Fibroblast of lung (primary cell): ENCODE measurements around the gene APCDD1L. TPM values are rescaled to one million over a fixed set of nuclear protein-coding genes. Genes with fewer than 3 reads are reported as not detected.

Experiments
- DNase-seq, 2 donors: peaks; one replicate each; pipeline versions ENCODE4 v3.0.0 to v3.0.0-alpha.2; 2010; ENCODE audit warnings: low read depth in 2 of 2
- H2AFZ ChIP-seq: 2 replicates; pipeline ENCODE4 v1.5.1; 2012; ENCODE audit warnings: low read length, control low read depth, inconsistent platforms
- H3K27ac ChIP-seq: 2 replicates; pipeline ENCODE4 v1.5.1; 2011; ENCODE audit warnings: low read length, control low read depth; ENCODE audit not compliant: insufficient read depth
- H3K27me3 ChIP-seq: 2 replicates; pipeline ENCODE4 v1.5.1; 2011; ENCODE audit warnings: mild to moderate bottlenecking, low read length; ENCODE audit not compliant: control insufficient read depth, insufficient read depth
- H3K36me3 ChIP-seq: 2 replicates; pipeline ENCODE4 v1.5.1; 2011; ENCODE audit warnings: low read length; ENCODE audit not compliant: control insufficient read depth, insufficient read depth
- H3K4me1 ChIP-seq: 2 replicates; pipeline ENCODE4 v1.5.1; 2011; ENCODE audit warnings: low read length; ENCODE audit not compliant: control insufficient read depth, insufficient read depth; ENCODE audit errors: extremely low read depth
- H3K4me2 ChIP-seq: 2 replicates; pipeline ENCODE4 v1.5.1; 2011; ENCODE audit warnings: low read length, control low read depth; ENCODE audit not compliant: insufficient read depth; ENCODE audit errors: extremely low read depth
- H3K4me3 ChIP-seq, 4 experiments: fragments of 200-600 bp in 1 of 4; sonication (generic) in 1 of 4; replicated peaks in 1 of 4; 2 replicates each; pipeline ENCODE4 v1.5.1; 2011 to 2016; ENCODE audit warnings: low read length in 4 of 4, low read depth in 3 of 4, mild to moderate bottlenecking in 3 of 4, control low read depth in 2 of 4, inconsistent platforms in 1 of 4, mixed read lengths in 1 of 4; ENCODE audit not compliant: insufficient read depth in 1 of 4; ENCODE audit errors: control extremely low read depth in 1 of 4
- H3K79me2 ChIP-seq: 2 replicates; pipeline ENCODE4 v1.5.1; 2012; ENCODE audit warnings: mild to moderate bottlenecking, low read length, inconsistent platforms; ENCODE audit not compliant: control insufficient read depth, insufficient read depth
- H3K9ac ChIP-seq: 2 replicates; pipeline ENCODE4 v1.5.1; 2011; ENCODE audit warnings: mild to moderate bottlenecking, low read length, control low read depth; ENCODE audit not compliant: insufficient read depth
- H3K9me3 ChIP-seq: 2 replicates; pipeline ENCODE4 v1.5.1; 2012; ENCODE audit warnings: low read depth, low read length; ENCODE audit not compliant: control insufficient read depth, insufficient read depth
- H4K20me1 ChIP-seq: 2 replicates; pipeline ENCODE4 v1.5.1; 2011; ENCODE audit warnings: low read length; ENCODE audit not compliant: control insufficient read depth, insufficient read depth; ENCODE audit errors: extremely low read depth
- CTCF ChIP-seq, 2 donors: IDR thresholded peaks in 1 of 2; conservative IDR thresholded peaks in 1 of 2; 1 replicate in 1 of 2; 2 replicates in 1 of 2; pipeline ENCODE4 v1.5.1; 2011 to 2012; ENCODE audit warnings: low read length in 2 of 2, control low read depth in 1 of 2, inconsistent platforms in 1 of 2, low read depth in 1 of 2, mild to moderate bottlenecking in 1 of 2
- EZH2 ChIP-seq: IDR thresholded peaks from 2 replicates; pipeline ENCODE4 v1.5.1; 2012; ENCODE audit warnings: low read length, control low read depth, mild to moderate bottlenecking; ENCODE audit errors: missing control alignments
- polyA plus RNA-seq, 2 donors: library from polyadenylated mRNA; depleted of rRNA in 1 of 2; stranded (reverse) in 1 of 2; unstranded in 1 of 2; fragments of >200 nt; gene quantifications; 2 replicates each; pipeline ENCODE4 v1.2.1, GENCODE V29; 2011 to 2012; ENCODE audit warnings: missing spikeins in 1 of 2
- total RNA-seq: library from RNA; depleted of rRNA; stranded (reverse); fragments of >200 nt; gene quantifications from 2 replicates; pipeline ENCODE4 v1.2.1, GENCODE V29; 2014

APCDD1L gene
- total and polyA plus RNA-seq, 2 donors (not counting 1 experiment from before 2014, with no cell fraction given) = 0.18 to 0.99 TPM

GRCh38 chr20:58498470-58499068, 16.6 kb downstream of the APCDD1L start:
- TF ChIP-seq EZH2 = no peak
- TF ChIP-seq CTCF (conservative IDR thresholded peaks at IDR 0.05 in 1 of 2, IDR thresholded peaks at IDR 0.05 in 1 of 2; ENCODE audit: low read depth in 1 of 2, low read length in 2 of 2) = no peak
- H3K27me3 ChIP-seq = no peaks in the 10 kb centered on the region
- DNase-seq = no peak

GRCh38 chr20:58497724-58498469, 17.3 kb downstream of the APCDD1L start:
- DNase-seq = no peak
- H3K4me2 ChIP-seq = no peak overlapping the region
- H3K36me3 ChIP-seq = no peaks in the 10 kb centered on the region
- no peak overlapping the region for H3K4me3 ChIP-seq
- H3K27ac ChIP-seq = no peak overlapping the region
- H3K79me2 ChIP-seq = no peaks in the 10 kb centered on the region
- H2AFZ ChIP-seq = no peak overlapping the region
- H3K4me1 ChIP-seq = no peaks in the 10 kb centered on the region
- TF ChIP-seq EZH2 (no peak), CTCF (conservative IDR thresholded peaks at IDR 0.05 in 1 of 2, IDR thresholded peaks at IDR 0.05 in 1 of 2; ENCODE audit: low read depth in 1 of 2, low read length in 2 of 2) (no peak)
- no peak overlapping the region for H3K9ac ChIP-seq
- no peaks in the 10 kb centered on the region for H3K27me3 ChIP-seq
- no peaks in the 10 kb centered on the region for H3K9me3 ChIP-seq
- no peaks in the 10 kb centered on the region for H4K20me1 ChIP-seq

More at GRCh38 chr20:58498470-58499068, 16.6 kb downstream of the APCDD1L start:
- Histone ChIP-seq H3K27ac (no peak overlapping the region), H2AFZ (no peak overlapping the region), H3K4me1 (no peaks in the 10 kb centered on the region), H3K9me3 (no peaks in the 10 kb centered on the region), H3K36me3 (no peaks in the 10 kb centered on the region), H4K20me1 (no peaks in the 10 kb centered on the region), H3K4me2 (no peak overlapping the region), H3K4me3 (no peak overlapping the region), H3K79me2 (no peaks in the 10 kb centered on the region), H3K9ac (no peak overlapping the region)

- TF ChIP-seq EZH2 (no peak), CTCF (conservative IDR thresholded peaks at IDR 0.05 in 1 of 2, IDR thresholded peaks at IDR 0.05 in 1 of 2; ENCODE audit: low read depth in 1 of 2, low read length in 2 of 2) (no peak)
- H3K36me3 ChIP-seq = no peaks in the 10 kb centered on the region
- H4K20me1 ChIP-seq = no peaks in the 10 kb centered on the region
- H3K27me3 ChIP-seq = no peaks in the 10 kb centered on the region
- H3K9me3 ChIP-seq = no peaks in the 10 kb centered on the region
- no peak overlapping the region for H3K4me3 ChIP-seq
- DNase-seq = no peak
- H3K4me2 ChIP-seq = no peak overlapping the region
- H3K9ac ChIP-seq = no peak overlapping the region
- H3K79me2 ChIP-seq = no peaks in the 10 kb centered on the region
- no peak overlapping the region for H3K27ac ChIP-seq
- no peak overlapping the region for H2AFZ ChIP-seq
- H3K4me1 ChIP-seq = no peaks in the 10 kb centered on the region
Observed at GRCh38 chr20:58497076-58497641, 18.0 kb downstream of the APCDD1L start.
